ENCODE data around the gene MSANTD2. TPM values are rescaled to one million over a fixed set of nuclear protein-coding genes. Genes with fewer than 3 reads are reported as not detected.

The MSANTD2 gene
- total RNA-seq, 1 experiment from 2014 or later = 8.6 TPM

- intact Hi-C loops (cut with micrococcal nuclease) = loop anchor here (2.0 kb wide), 1 partner anchor 15 kb away; no protein-coding TSS in a partner anchor
- CTCF ChIA-PET = interaction anchor here (0.6 to 3.2 kb wide), 4 partner anchors 8 to 91 kb away, joined by 3 to 28 read pairs (median 10); no protein-coding TSS in a partner anchor
Observed at GRCh38 chr11:124761301-124762104, 38.7 kb downstream of the MSANTD2 start.

GRCh38 chr11:124760806-124761205 lies 39.4 kb downstream of the MSANTD2 start:
- ChIA-PET CTCF (interaction anchor here (0.8 kb wide), 1 partner anchor 9 kb away, joined by 3 read pairs; no protein-coding TSS in a partner anchor), RAD21 (ENCODE audit: low non-redundant PET in 1 of 2, low total read pairs in 2 of 2, uncharacterized antibody in 2 of 2, unreplicated experiment in 2 of 2) (no interaction called here), POLR2A (no interaction called here)
- H3K4me2 ChIP-seq (ENCODE audit: low read length) = peak overlapping the region; percentile 98; the same call in 1 of the 2 replicates
- H3K79me2 ChIP-seq (ENCODE audit: insufficient read depth, low read length) = no peaks in the 10 kb centered on the region
- H3K9me2 ChIP-seq (ENCODE audit: insufficient read depth) = no peaks in the 10 kb centered on the region
- H4K20me1 ChIP-seq (ENCODE audit: insufficient read depth) = no peaks in the 10 kb centered on the region; the same call in 1 of the 2 replicates
- H3K36me3 ChIP-seq (ENCODE audit: control insufficient read depth in 1 of 2, insufficient read depth in 2 of 2, low read length in 2 of 2) = no peaks in the 10 kb centered on the region
- intact Hi-C loops (cut with micrococcal nuclease) = no loop called here
- no TSS peak for BruUV-seq (replicated peaks)
- H3K27me3 ChIP-seq (ENCODE audit: insufficient read depth, low read length) = no peaks in the 10 kb centered on the region
- peaks cover 20 to 40% of the 10 kb centered on the region in 2 experiments for H3K4me1 ChIP-seq (ENCODE audit: control insufficient read depth in 1 of 2, insufficient read depth in 2 of 2, low read length in 2 of 2)
- DNase-seq (ENCODE audit: low read depth, low spot score) (no peak), ATAC-seq (no peak)
- H3K9ac ChIP-seq (ENCODE audit: low read length) = no peak overlapping the region
- H2AFZ ChIP-seq (ENCODE audit: low read depth, low read length, poor library complexity, severe bottlenecking) = no peak overlapping the region
- no peak overlapping the region for H3K27ac ChIP-seq (ENCODE audit: low read depth, low read length)
- H3K9me3 ChIP-seq (ENCODE audit: control insufficient read depth in 1 of 2, insufficient read depth in 1 of 2, low read depth in 1 of 2, low read length in 2 of 2) = no peaks in the 10 kb centered on the region
- H3K4me3 ChIP-seq (replicated peaks in 1 of 2; ENCODE audit: low read depth in 1 of 2, low read length in 2 of 2) = no peak overlapping the region
- TF ChIP-seq EZH2phosphoT487 (IDR thresholded peaks at IDR 0.05; ENCODE audit: borderline replicate concordance) (no peak), POLR2A (IDR thresholded peaks at IDR 0.05; ENCODE audit: borderline replicate concordance, extremely low read depth, insufficient read depth, insufficient read length) (no peak), RAD21 (IDR thresholded peaks at IDR 0.05; ENCODE audit: low read depth) (no peak), JUND (IDR thresholded peaks at IDR 0.05) (no peak), POLR2AphosphoS5 (IDR thresholded peaks at IDR 0.05; ENCODE audit: low read depth, low read length) (no peak), REST (IDR thresholded peaks at IDR 0.05; ENCODE audit: low read depth) (no peak), ZFX (IDR thresholded peaks at IDR 0.05) (no peak), EGR1 (IDR thresholded peaks at IDR 0.05; ENCODE audit: low read depth) (no peak), ELF1 (IDR thresholded peaks at IDR 0.05; ENCODE audit: borderline replicate concordance, low read depth) (no peak), EZH2 (IDR thresholded peaks at IDR 0.05) (no peak), SIN3A (IDR thresholded peaks at IDR 0.05; ENCODE audit: low read depth) (no peak), TCF7L2 (IDR thresholded peaks at IDR 0.05; ENCODE audit: borderline replicate concordance, extremely low read depth, insufficient read depth, insufficient read length) (no peak)
- TF ChIP-seq, protein P1, sequence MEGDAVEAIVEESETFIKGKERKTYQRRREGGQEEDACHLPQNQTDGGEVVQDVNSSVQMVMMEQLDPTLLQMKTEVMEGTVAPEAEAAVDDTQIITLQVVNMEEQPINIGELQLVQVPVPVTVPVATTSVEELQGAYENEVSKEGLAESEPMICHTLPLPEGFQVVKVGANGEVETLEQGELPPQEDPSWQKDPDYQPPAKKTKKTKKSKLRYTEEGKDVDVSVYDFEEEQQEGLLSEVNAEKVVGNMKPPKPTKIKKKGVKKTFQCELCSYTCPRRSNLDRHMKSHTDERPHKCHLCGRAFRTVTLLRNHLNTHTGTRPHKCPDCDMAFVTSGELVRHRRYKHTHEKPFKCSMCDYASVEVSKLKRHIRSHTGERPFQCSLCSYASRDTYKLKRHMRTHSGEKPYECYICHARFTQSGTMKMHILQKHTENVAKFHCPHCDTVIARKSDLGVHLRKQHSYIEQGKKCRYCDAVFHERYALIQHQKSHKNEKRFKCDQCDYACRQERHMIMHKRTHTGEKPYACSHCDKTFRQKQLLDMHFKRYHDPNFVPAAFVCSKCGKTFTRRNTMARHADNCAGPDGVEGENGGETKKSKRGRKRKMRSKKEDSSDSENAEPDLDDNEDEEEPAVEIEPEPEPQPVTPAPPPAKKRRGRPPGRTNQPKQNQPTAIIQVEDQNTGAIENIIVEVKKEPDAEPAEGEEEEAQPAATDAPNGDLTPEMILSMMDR (IDR thresholded peaks at IDR 0.05 in 2 of 3, conservative IDR thresholded peaks at IDR 0.05 in 1 of 3; ENCODE audit: borderline replicate concordance in 1 of 3, insufficient read depth in 1 of 3, low read depth in 2 of 3, low read length in 2 of 3) = no peak

More at GRCh38 chr11:124761301-124762104, 38.7 kb downstream of the MSANTD2 start:
- Histone ChIP-seq H3K9me3 (ENCODE audit: control insufficient read depth in 1 of 2, insufficient read depth in 1 of 2, low read depth in 1 of 2, low read length in 2 of 2) (no peaks in the 10 kb centered on the region), H3K4me1 (ENCODE audit: control insufficient read depth in 1 of 2, insufficient read depth in 2 of 2, low read length in 2 of 2) (peaks cover 20 to 40% of the 10 kb centered on the region in 2 experiments), H3K4me3 (replicated peaks in 1 of 2; ENCODE audit: low read depth in 1 of 2, low read length in 2 of 2) (peak overlapping the region; percentile 66 to 77), H3K27me3 (ENCODE audit: insufficient read depth, low read length) (no peaks in the 10 kb centered on the region), H3K27ac (ENCODE audit: low read depth, low read length) (peak overlapping the region; percentile 84; the same call in 1 of the 2 replicates), H3K9me2 (ENCODE audit: insufficient read depth) (no peaks in the 10 kb centered on the region), H3K36me3 (ENCODE audit: control insufficient read depth in 1 of 2, insufficient read depth in 2 of 2, low read length in 2 of 2) (no peaks in the 10 kb centered on the region), H3K9ac (ENCODE audit: low read length) (peak overlapping the region; percentile 65), H3K4me2 (ENCODE audit: low read length) (peak overlapping the region; percentile 98), H2AFZ (ENCODE audit: low read depth, low read length, poor library complexity, severe bottlenecking) (peak overlapping the region; percentile 68), H3K79me2 (ENCODE audit: insufficient read depth, low read length) (no peaks in the 10 kb centered on the region), H4K20me1 (ENCODE audit: insufficient read depth) (no peaks in the 10 kb centered on the region; the same call in 1 of the 2 replicates)
- TF ChIP-seq CEBPB (IDR thresholded peaks at IDR 0.05; ENCODE audit: low read depth) (no peak), EGR1 (IDR thresholded peaks at IDR 0.05; ENCODE audit: low read depth) (peak; percentile 14; the same call in 1 of the 2 replicates)
- BruUV-seq (replicated peaks) = TSS peak; percentile 29
- DNase-seq (ENCODE audit: low read depth, low spot score) = no peak
- ChIA-PET RAD21 (ENCODE audit: low non-redundant PET in 1 of 2, low total read pairs in 2 of 2, uncharacterized antibody in 2 of 2, unreplicated experiment in 2 of 2) (interaction anchor here in 1 of 2 experiments (1.8 kb wide), 1 partner anchor 15 kb away, joined by 3 read pairs; no protein-coding TSS in a partner anchor), POLR2A (interaction anchor here (0.6 kb wide), 1 partner anchor 52 kb away, joined by 3 read pairs; no protein-coding TSS in a partner anchor)
- no peak; the same call in 1 of the 2 replicates for ATAC-seq

Measured in HCT116 (cell line).